T-helper 2 cell (primary cell): ENCODE results near the gene NUP93.

Source experiments
- DNase-seq, 5 experiments: peaks; one replicate each; pipeline versions ENCODE4 v3.0.0 to v3.0.0-alpha.2; 2012 to 2022

NUP93 gene

DNA sequence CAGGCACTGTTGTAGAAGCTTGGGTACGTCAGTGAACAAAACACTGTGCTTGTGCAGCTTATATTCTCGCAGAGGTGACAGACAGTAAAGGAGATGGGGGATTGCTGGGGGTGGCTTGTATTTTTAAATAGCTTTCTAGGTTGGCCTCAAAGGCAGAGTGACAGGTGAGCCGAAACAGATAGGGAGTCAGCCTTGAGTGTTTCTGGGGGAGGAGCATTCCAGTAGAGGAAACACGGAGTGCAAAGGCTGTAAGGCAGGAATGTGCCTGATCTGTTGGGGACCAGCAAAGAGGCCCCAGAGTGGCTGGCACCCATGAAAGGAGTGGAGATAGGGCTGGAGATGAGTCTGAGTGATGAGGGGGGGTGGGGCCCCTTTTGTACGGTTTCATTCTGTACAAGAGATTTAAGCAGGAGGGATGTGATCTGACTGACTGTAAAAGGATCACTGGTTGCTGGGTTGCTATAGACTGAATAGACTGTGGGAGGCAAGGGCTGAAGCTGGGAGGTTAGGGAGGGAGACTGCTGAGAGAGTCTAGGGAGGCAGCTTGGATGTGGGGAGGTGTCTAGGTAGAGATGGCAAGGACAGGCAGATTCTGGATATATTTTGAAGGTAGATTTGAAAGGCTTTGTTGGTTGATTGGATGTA, 15.2 kb downstream of the NUP93 start:
- no peak for DNase-seq

- DNase-seq: no peak
Measured at GRCh38 chr16:56747486-56748045, 17.6 kb downstream of the NUP93 start.

DNA sequence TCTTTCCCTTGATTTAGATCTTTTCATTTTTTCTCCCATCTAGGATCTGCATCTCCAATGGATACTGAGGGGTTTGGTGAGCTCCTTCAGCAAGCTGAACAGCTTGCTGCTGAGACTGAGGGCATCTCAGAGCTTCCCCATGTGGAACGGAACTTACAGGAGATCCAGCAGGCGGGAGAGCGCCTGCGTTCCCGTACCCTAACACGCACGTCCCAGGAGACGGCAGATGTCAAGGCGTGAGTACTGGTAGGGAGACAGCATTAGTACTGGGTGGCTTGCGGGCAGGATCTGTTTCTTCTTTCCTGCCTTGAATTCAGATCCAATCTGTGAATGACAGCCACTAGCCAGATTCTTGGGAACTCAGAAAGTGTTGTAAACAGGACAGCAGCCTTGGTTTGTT, 18.3 kb downstream of the NUP93 start:
- no peak for DNase-seq

DNA sequence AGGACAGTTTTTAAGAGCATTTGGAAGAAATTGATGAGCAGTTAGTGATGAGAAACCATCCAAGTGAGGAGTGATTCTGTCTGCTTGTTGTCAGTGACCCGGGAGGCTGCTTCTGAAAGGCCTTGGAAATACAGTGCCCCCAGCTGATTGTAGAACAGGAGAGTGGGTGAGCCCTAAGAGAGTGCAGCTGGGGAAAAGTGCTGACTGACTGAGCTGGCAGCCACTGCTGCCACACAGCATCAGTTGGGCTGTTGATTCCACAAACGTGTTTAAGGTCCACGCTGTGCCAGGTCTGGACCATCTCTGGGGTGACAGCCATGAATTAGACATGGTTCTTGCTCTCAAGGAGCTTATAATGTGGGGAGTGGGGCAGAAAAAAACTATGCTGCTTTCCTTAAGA, 18.9 kb downstream of the NUP93 start:
- DNase-seq: no peak

- DNase-seq: no peak
Measured at GRCh38 chr16:56749672-56750491, 20.0 kb downstream of the NUP93 start.

GRCh38 chr16:56753410-56753809, 23.5 kb downstream of the NUP93 start:
- no peak for DNase-seq

- DNase-seq: no peak
Measured at GRCh38 chr16:56755038-56755437, 25.1 kb downstream of the NUP93 start.

GRCh38 chr16:56758432-56758831, 28.5 kb downstream of the NUP93 start:
- DNase-seq: no peak

GRCh38 chr16:56758930-56759329, 29.0 kb downstream of the NUP93 start:
- no peak for DNase-seq

DNA sequence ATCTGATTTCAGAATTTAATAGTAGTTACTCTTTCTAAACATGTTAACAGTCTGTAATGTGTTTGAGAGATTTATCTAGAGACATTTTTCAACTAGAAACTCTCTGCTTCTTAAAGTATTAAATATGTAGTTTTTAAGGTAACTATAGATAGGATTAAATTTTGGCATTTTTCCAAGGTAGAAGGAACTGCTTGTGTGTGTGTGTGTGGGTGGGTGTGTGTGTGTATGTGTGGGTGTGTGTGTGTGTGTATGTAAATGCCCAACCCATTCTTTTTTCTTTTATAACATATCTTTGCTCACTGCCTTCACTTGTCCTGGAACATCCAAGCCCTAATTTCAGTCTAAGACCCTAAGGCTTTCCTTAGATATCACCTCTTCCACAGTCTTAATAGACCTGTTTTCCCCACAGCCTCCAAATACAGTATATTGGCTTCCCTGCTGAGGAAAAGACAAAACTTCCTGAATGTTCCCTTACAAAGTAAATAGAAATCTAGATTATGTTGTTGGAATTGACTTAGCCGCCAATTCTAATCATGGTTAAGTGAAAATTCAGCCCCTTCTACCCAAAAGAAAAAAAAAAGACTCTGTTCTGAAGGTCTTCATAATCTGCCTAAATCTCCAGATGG, 33.5 kb downstream of the NUP93 start:
- DNase-seq: no peak

DNA sequence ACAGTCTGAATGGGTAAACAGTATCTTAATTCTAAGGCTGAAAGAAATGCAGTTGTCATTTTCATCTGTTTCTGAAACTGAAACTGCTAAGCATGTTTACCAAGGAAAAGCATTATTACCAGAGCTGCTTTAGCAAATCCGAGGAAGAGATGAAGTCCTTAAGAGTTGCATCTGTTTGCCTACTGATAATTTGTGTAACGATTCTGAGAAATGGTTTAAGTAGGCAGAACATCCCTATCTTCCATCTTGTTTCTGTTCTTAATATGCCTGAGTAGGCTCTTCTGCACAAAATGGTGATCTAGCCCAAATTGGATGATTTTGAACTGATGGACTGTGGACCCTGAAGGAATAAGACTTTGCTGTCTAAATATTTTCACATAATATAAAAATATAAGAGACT, 34.9 kb downstream of the NUP93 start:
- DNase-seq: peak in 1 of 5 experiments; percentile 58

DNA sequence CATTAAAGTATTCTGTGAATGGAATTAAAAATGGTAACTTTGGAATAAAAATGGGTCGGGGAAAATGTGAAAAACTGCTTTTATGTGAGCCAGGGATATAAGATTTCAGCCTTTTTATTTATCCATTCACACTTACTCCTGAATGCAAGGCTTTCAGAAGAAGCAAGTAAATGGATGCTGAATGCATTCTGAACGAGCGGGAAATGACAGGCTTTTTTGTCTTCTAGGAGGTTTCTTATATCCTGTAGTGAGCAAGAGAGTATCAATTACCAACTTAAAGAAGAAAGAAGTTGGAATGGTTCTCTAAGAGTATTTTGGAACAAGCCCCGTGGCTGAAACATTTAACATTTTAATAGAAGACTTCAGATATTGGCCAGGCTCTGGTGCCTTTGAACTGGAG, 36.0 kb downstream of the NUP93 start:
- DNase-seq: no peak

- no peak for DNase-seq
Measured at GRCh38 chr16:56767024-56767423, 37.1 kb downstream of the NUP93 start.

GRCh38 chr16:56769677-56770076, 39.7 kb downstream of the NUP93 start:
- DNase-seq: no peak

- no peak for DNase-seq
Measured at GRCh38 chr16:56771558-56772279, 41.8 kb downstream of the NUP93 start.

GRCh38 chr16:56773532-56773931, 43.6 kb downstream of the NUP93 start:
- DNase-seq: no peak

- DNase-seq: no peak
Measured at GRCh38 chr16:56774016-56774680, 44.2 kb downstream of the NUP93 start.

GRCh38 chr16:56775162-56775561, 45.2 kb downstream of the NUP93 start:
- no peak for DNase-seq

- DNase-seq: no peak
Measured at GRCh38 chr16:56776562-56776961, 46.6 kb downstream of the NUP93 start.

- no peak for DNase-seq
Measured at GRCh38 chr16:56777001-56777400, 47.1 kb downstream of the NUP93 start.

- no peak for DNase-seq
Measured at GRCh38 chr16:56777482-56777881, 47.6 kb downstream of the NUP93 start.

- no peak for DNase-seq
Measured at GRCh38 chr16:56779906-56780305, 50.0 kb downstream of the NUP93 start.
